Measurements from ENCODE around the gene NDE1. TPM values are rescaled to one million over a fixed set of nuclear protein-coding genes. Genes with fewer than 3 reads are reported as not detected.

NDE1 gene
- total and polyA plus RNA-seq, 8 donors, result 6.7 to 286 (median 26.5) TPM

DNA sequence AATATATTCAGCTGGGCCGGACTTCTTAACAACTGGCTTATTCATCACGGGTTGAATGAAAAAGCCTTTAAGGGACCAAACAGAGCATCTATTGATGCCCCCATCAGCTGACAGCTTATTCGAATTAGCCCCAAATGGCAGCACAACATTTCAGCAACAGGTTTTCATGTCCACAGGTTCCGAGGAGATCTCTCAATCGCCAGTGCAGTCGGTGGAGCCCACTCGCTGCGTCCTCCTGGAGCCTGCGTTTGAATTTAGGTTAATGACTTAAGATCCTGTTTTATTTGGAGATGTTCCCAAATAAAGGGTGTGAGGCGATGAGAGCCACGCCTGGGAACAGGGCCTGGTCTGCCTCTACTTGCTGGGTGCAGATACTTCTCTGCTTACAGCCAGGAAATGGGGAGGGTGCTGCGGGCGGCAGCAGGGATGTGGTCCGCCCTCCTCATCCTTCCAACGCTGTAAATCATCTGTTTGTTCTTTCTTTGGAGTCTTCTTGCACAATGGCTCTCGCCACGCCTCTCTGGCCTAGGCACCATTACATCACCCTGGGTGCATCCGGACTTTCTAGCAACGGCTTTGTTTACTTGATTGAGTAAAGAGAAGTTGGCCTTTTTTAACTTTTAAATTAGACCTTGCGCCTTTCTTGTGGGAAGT, 22.6 kb downstream of the NDE1 start:
- 40 to 58% (median 53%) methylated on average over 19 to 20 of the region's 20 CpGs for WGBS, 5 donors
- TF ChIP-seq, protein P1, sequence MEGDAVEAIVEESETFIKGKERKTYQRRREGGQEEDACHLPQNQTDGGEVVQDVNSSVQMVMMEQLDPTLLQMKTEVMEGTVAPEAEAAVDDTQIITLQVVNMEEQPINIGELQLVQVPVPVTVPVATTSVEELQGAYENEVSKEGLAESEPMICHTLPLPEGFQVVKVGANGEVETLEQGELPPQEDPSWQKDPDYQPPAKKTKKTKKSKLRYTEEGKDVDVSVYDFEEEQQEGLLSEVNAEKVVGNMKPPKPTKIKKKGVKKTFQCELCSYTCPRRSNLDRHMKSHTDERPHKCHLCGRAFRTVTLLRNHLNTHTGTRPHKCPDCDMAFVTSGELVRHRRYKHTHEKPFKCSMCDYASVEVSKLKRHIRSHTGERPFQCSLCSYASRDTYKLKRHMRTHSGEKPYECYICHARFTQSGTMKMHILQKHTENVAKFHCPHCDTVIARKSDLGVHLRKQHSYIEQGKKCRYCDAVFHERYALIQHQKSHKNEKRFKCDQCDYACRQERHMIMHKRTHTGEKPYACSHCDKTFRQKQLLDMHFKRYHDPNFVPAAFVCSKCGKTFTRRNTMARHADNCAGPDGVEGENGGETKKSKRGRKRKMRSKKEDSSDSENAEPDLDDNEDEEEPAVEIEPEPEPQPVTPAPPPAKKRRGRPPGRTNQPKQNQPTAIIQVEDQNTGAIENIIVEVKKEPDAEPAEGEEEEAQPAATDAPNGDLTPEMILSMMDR (IDR thresholded peaks at IDR 0.05), result no peak
- TF ChIP-seq POLR2AphosphoS5 (IDR thresholded peaks at IDR 0.05), result peak; percentile 61 to 85 (median 66)
- no peak for TF ChIP-seq EP300 (IDR thresholded peaks at IDR 0.05)
- TF ChIP-seq POLR2A (IDR thresholded peaks at IDR 0.05), result no peak
- Histone ChIP-seq H3K9me3 (no peaks in the 10 kb centered on the region), H3K36me3 (peaks cover 19 to 75% (median 61%) of the 10 kb centered on the region in 4 donors), H3K4me3 (no peak overlapping the region), H3K4me1 (peaks cover 0 to 26% (median 10%) of the 10 kb centered on the region in 4 donors), H3K27ac (peak overlapping the region; percentile 52 to 90 (median 81)), H3K27me3 (no peaks in the 10 kb centered on the region)
- DNase-seq, result peak; percentile 70 to 90
- intact Hi-C loops (cut with DNase I; ENCODE audit: low total_unique reads), result no loop called here

- H3K27ac ChIP-seq, result no peak overlapping the region
- intact Hi-C loops (cut with DNase I; ENCODE audit: low total_unique reads), result no loop called here
- no peak for TF ChIP-seq POLR2AphosphoS5 (IDR thresholded peaks at IDR 0.05)
- TF ChIP-seq, protein P1 (IDR thresholded peaks at IDR 0.05), result no peak
- no peak for TF ChIP-seq POLR2A (IDR thresholded peaks at IDR 0.05)
- TF ChIP-seq EP300 (IDR thresholded peaks at IDR 0.05), result no peak
- no peak for DNase-seq
- H3K4me1 ChIP-seq, result peaks cover 0 to 26% (median 10%) of the 10 kb centered on the region in 4 donors
- H3K9me3 ChIP-seq, result no peaks in the 10 kb centered on the region
- no peaks in the 10 kb centered on the region for H3K27me3 ChIP-seq
- 94 to 97% (median 96%) methylated on average over 7 of the region's 7 CpGs for WGBS, 5 donors
- peaks cover 15 to 75% (median 61%) of the 10 kb centered on the region in 4 donors for H3K36me3 ChIP-seq
- no peak overlapping the region for H3K4me3 ChIP-seq
Measured at GRCh38 chr16:15674571-15674970, 24.5 kb downstream of the NDE1 start.

- H3K4me3 ChIP-seq, result no peak overlapping the region
- intact Hi-C loops (cut with DNase I; ENCODE audit: low total_unique reads), result no loop called here
- no peaks in the 10 kb centered on the region for H3K9me3 ChIP-seq
- peaks cover 0 to 24% (median 10%) of the 10 kb centered on the region in 4 donors for H3K4me1 ChIP-seq
- H3K27me3 ChIP-seq, result no peaks in the 10 kb centered on the region
- peaks cover 10 to 66% (median 54%) of the 10 kb centered on the region in 4 donors for H3K36me3 ChIP-seq
- WGBS, 5 donors, result 77 to 87% (median 84%) methylated on average over 9 to 10 of the region's 10 CpGs
- DNase-seq, result no peak
- peak overlapping the region in 1 of 5 donors; percentile 32 for H3K27ac ChIP-seq
- TF ChIP-seq EP300 (IDR thresholded peaks at IDR 0.05), result no peak
Measured at GRCh38 chr16:15676506-15676905, 26.5 kb downstream of the NDE1 start.

GRCh38 chr16:15677447-15677846, 27.4 kb downstream of the NDE1 start:
- Histone ChIP-seq H3K27ac (no peak overlapping the region), H3K36me3 (peaks cover 10 to 62% (median 52%) of the 10 kb centered on the region in 4 donors), H3K9me3 (no peaks in the 10 kb centered on the region), H3K27me3 (no peaks in the 10 kb centered on the region), H3K4me3 (no peak overlapping the region), H3K4me1 (peaks cover 0 to 18% (median 6%) of the 10 kb centered on the region in 4 donors)
- no peak for DNase-seq
- WGBS, 5 donors, result 95 to 100% (median 98%) methylated on average over 5 of the region's 5 CpGs
- intact Hi-C loops (cut with DNase I; ENCODE audit: low total_unique reads), result no loop called here
- TF ChIP-seq EP300 (IDR thresholded peaks at IDR 0.05), result no peak
- TF ChIP-seq, protein P1 (IDR thresholded peaks at IDR 0.05), result no peak
- no peak for TF ChIP-seq POLR2AphosphoS5 (IDR thresholded peaks at IDR 0.05)
- no peak for TF ChIP-seq POLR2A (IDR thresholded peaks at IDR 0.05)

DNA sequence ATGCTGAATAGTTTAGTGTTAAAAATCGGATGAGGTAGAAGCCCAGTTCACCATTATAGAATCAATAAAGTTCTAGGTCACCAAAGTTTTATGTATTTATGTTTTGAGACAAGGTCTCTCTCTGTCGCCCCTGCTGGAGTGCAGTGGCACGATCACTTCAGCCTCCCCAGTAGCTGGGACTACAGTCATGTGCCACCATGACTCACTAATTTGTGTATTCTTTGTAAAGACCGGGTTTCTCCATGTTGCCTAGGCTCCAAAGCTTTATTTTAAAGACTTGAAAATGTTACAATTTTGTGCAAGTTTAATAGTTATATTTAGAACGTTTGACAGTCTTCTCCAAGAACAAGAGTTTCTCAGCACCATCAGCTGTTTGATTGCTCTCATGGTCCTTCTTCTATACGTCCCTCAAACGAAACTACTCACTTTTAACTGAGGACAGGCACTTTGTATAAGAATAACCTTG, 32.1 kb downstream of the NDE1 start:
- 57 to 66% (median 61%) methylated on average over 7 of the region's 7 CpGs for WGBS, 5 donors
- TF ChIP-seq, protein P1 (IDR thresholded peaks at IDR 0.05), result peak in 2 of 7 experiments; percentile 15 to 32
- no peak for TF ChIP-seq EP300 (IDR thresholded peaks at IDR 0.05)
- TF ChIP-seq POLR2A (IDR thresholded peaks at IDR 0.05), result no peak
- TF ChIP-seq POLR2AphosphoS5 (IDR thresholded peaks at IDR 0.05), result peak in 1 of 3 donors; percentile 45

More for the DNA sequence above, 32.1 kb downstream of the NDE1 start:
- Histone ChIP-seq H3K4me1 (peaks cover 0 to 6% (median 2%) of the 10 kb centered on the region in 4 donors), H3K4me3 (no peak overlapping the region), H3K9me3 (no peaks in the 10 kb centered on the region), H3K27me3 (no peaks in the 10 kb centered on the region), H3K27ac (no peak overlapping the region), H3K36me3 (peaks cover 16 to 81% (median 73%) of the 10 kb centered on the region in 4 donors)
- intact Hi-C loops (cut with DNase I; ENCODE audit: low total_unique reads), result no loop called here
- DNase-seq, result peak; percentile 29 to 61

Measured in stomach (tissue), 9 donors.